EH (cell line): ENCODE results near the gene PWWP2A.
"Not testable (repeated sequence)": the region's sequence is repeated elsewhere in the genome, so short reads cannot be mapped to it uniquely, and the experiment has no call there.

Source experiments
- DNase-seq: peaks from one replicate; pipeline ENCODE4 v3.0.0-alpha.2; 2015; ENCODE audit warnings: low read depth

Gene PWWP2A

DNA sequence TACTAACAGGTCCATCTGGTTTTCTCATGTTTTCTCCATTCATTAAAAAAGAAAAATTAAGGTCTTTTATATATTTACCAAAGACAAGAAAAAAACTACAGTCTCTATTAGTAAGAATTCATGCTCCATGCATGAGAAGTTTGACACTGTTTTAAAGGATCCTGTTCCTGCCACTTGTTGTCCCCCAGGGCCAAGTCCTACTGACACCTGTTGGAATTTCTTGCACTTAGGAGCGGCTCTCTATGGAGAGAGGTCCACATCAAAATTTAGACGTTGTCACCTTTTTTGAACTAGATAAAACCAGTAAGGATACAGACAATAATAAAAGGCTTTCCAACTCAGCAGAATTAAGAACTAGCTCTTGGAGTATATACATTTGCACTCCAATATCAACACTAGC, 42.3 kb downstream of the PWWP2A start:
- DNase-seq: no peak

DNA sequence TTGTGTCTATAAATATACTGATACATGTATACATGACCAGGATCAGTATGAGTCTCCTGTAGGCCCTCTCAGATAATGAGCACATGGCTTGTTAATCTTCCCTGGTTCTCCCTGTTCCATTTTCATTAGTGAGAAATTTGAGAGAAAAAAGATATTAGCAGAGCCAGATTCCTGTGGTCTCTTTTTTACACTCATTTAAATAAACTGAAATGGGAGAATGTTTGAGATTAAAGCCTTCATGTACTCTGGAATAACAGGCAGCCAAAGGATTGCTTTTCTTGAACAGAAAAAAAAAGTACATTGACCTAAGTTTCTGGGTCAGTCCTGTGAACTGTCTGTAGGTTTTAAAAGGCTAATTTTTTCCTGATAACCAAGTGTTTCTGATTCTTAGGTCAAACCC, 44.2 kb downstream of the PWWP2A start:
- DNase-seq: peak; percentile 37

DNA sequence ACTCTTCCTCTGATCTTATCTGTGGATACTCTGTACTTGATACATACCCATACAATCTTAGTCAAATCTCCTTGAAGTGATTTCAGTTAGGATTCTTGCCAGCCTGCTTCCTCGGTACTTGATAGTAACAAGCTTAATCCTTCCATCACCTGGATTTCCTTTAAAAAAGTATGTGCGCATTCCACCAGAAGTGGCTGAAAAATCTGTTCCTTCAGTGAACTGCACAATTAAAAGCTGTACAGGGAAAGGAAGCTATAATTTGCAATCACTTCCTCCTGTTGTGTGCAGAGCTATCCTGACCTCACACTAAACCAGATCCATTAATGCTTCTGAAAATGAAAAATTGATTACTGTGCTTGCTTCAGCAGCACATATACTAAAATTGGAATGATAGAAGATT, 47.3 kb downstream of the PWWP2A start:
- no peak for DNase-seq

DNA sequence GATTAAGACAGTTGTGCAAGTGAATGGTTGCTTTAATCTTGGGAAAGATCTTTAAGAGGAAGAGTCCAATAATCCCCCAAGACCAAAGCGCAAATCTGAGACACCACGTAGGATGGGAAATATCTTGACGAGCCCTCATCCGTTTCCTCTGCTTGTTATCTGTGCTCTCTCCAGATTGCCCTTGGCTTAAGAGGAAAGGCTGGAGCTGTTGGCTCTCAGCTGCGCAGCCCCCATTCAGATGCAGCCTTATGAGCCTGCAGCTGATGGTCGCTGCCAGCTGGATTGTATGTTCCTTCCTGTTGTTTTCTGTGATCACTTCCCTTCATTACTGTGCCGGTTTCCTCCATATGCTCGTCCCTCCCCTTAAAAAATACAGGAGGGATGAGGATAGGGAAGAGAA, 47.7 kb downstream of the PWWP2A start:
- peak; percentile 45 for DNase-seq

DNA sequence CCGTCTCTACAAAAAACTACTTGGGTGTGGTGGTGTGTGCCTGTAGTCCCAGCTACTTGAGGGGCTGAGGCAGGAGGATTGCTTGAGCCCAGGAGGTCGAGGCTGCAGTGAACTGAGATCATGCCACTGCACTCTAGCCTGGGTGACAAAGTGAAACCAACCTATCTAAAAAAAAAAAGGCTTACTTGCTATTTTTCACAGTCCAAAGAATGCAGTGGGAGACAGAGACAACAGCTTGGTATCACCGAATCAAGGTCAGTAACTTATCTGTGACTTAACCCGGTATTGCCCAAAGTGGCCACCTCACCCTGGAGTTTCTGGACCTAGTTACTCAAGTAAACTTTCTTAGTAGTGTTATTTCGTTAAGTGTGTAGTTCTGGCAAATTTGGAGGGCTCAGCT, 50.1 kb downstream of the PWWP2A start:
- not testable (repeated sequence) for DNase-seq

DNA sequence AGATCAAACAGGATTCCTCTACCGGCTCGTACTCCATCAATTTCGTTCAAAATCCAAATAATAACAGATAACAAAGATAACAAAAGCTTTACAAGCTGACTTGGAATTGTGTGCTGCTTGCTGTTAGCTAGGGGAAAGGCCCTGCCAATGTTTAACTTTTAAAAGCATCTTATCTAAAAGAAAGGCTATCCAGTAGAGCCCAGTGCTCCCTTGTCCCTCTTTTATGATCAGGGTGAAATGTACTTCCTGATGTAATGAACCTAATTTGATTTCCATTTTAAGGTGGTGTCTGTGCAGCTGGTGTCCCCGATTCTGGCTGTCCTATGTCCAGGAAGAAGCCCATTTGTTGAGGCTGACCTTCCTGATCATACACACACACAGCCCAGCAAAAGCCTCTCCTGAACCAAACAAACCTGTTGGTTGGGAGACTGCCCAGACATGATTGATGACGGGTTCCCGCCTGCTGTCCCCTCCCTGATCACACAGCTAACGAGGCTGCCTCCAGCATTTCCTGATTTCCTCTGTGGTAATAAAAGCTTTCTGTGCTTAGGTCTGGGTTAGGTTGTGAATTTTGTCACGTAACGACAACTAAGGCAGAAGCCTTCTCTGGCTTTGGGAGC, 54.1 kb downstream of the PWWP2A start:
- no peak for DNase-seq

DNA sequence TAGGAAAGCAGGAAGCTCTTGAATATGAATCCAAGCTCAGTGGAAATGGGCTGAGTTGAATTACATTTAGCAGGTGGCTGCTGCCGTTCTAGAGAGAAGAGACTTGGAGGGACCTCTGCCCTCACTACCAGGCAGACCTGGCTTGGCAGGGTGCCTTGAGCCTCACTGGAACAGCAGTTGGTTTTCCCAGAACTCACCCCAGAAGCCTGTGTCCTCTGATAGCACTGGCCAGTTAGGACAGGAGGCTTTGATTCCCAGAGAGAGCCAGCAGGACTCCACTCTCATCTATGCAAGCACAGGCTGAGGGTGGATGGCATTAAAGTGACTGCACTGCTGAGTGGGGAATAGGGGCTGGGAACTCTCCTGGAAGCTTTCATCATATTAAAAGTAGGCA, 54.8 kb downstream of the PWWP2A start:
- no peak for DNase-seq

DNA sequence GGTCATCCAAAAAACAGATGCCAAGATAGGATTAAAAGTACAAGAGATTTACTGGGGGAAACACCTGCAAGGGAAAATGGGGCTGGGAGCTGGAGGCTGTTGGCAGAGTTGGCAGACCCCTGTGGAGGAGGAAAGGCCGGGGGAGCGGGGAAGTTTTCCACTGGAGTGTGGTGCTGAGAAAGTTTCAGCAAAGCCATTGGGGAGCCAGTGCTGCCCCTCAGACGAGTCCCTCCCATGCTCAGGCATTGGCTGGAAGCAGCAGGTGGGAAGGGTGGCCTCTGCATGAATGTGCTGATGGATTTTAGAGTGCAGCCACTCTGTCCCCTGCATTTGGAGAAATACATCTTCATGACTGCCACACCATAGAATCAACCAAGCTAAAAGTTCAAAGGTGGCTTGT, 57.5 kb downstream of the PWWP2A start:
- no peak for DNase-seq

DNA sequence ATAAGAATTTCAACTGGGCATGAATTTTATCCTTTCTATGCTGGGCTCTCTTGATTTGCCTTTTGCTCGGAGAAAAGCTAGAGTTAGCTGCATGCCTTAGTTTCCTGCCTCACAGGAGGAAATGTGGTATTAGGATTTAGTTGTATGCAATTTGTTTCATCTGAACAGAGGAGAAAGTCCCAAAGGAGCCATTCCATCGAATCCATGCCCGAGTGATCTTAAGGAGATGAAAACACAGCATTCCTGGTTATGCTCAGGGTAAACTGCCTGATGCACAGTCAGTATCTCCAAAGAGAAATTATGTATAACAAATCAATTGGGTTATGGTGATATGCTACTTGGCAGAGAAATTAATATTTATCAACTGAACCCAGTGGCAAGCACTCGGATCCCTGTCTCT, 59.2 kb downstream of the PWWP2A start:
- no peak for DNase-seq

DNA sequence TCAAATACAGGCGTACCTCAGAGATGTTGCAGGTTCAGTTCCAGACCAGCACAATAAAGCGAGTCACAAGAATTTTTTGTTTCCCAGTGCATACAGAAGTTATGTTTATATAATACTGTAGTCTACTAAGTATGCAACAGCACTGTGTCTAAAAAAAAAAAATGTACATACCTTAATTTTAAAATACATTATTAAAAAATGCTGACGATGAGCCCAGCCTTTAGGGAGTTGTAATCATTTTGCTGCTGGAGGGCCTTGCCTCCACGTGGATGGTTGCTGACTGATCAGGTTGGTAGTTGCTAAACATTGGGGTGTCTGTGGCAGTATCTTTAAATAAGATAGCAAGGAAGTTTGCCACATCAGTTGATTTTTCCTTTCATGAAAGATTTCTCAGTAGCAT, 62.0 kb downstream of the PWWP2A start:
- DNase-seq: no peak

DNA sequence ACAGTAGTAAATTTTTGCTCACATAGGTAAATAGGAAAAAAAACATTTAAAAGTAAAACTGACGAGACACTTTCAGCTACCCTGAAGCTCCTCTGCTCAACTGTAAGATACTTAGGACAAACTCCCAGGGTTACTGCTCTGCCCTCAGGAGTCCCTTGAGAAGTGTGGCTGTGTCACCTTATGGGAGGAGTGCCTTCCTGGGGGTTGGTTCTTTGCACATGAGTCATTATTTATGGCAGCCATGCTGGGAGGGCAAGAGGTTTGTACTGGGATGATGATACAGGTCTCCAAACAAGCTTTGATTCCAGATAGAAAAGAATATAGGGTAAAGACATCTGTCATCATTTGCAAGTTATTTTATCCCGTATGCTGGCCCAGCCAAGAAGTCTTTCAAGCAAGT, 64.4 kb downstream of the PWWP2A start:
- DNase-seq: peak; percentile 75

DNA sequence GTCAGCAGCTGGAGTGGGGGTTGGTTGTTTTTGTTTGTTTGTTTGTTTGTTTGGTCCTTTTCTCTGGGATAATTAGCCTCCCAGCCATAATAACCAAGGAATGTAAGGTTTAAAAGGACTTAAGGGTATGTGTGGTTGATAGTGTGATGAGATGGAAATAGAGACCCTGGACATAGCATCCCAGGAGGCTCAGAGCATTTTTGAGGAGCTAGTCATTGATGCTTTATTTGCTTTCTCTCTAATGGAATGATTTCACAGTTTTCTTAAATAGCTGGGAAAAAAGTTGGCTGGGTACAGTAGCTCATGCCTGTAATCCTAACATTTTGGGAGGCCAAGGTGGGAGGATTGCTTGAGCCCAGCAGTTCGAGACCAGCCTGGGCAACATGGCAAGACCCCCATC, 65.2 kb downstream of the PWWP2A start:
- peak; percentile 79 for DNase-seq

DNA sequence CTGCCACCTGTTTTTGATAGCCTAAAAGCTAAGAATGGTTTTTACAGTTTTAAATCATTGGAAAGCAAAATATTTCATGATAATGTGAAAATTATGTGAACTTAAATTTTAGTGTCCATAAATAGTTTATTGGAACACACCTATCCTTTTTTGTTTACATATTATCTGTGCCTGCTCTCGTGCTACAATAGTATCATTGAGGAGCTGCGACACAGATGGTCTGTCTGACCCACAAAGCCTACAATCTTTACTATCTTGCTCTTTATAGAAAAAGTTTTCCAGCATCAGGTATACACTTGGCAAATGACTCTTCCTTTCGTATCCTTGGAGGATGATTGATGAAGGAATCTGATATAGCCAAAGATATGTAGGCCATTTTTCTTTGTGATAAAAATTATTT, 70.2 kb downstream of the PWWP2A start:
- DNase-seq: no peak

DNA sequence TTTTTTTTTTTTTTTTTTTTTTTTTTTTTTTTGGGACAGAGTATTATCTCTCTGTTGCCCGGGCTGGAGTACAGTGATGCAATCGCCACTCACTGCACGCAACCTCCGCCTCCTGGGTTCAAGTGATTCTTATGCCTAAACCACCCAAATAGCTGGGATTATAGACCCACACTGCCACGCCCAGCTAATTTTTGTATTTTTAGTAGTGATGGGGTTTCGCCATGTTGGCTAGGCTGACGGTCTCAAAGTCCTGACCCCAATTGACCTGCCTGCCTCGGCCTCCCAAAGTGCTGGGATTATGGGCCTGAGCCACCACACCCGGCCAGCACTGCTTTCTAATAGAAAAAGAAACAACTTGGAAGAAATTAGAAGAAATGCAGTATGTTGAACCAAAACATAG, 71.1 kb downstream of the PWWP2A start:
- no peak for DNase-seq

DNA sequence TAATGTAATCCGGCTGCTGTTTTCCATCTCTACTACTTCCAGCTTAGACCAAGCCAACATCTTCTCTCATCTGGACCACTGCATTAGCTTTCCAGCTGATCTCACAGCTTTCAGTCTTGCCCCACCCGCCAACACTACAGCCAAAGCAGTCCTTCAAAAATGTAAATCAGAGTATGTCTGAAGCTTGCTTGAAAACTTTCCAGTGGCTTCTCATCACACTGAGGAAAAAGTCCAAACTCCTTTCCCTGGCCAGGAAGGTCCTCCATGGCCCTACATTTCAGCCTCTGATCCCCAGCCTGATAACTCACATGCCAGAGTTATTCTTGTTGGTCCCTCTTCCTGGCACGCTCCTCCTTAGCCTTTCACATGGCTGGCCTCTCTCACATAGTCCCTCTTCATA, 71.8 kb downstream of the PWWP2A start:
- DNase-seq: no peak

DNA sequence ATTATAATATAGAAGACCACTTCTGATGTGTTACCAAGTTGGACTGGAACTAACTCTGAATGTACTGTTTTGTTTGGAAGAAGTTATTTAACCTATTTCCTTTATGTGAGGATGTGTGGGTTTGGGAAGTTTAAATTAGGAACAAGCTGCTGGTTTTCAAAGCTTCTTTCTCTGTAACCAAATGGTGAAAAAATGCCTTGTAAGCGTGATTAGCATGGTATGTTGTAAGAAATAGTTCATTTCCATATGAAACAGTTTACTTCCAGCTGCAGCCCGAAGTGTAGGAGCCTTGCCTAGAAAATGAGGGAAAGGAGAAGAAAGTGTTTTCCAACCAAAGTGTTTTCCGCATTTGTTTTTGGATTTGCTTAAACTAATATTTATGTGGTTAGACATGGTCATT, 74.3 kb downstream of the PWWP2A start:
- peak; percentile 5 for DNase-seq

DNA sequence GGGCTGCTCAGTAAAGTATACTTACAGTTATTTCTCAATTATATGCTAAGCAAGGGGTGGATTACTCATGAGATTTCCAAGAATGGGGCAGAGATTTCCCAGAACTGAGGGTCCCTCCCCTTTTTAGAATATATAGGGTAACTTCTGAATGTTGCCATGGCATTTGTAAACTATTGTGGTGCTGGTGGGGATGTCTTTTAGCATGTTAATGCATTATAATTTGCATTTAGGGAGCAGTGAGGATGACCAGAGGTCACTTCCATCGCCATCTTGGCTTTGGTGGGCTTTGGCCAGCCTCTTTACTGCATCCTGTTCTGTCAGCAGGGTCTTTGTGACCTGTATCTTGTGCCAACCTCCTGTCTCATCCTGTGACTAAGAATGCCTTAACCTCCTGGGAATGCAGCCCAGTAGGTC, 74.9 kb downstream of the PWWP2A start:
- DNase-seq: no peak

DNA sequence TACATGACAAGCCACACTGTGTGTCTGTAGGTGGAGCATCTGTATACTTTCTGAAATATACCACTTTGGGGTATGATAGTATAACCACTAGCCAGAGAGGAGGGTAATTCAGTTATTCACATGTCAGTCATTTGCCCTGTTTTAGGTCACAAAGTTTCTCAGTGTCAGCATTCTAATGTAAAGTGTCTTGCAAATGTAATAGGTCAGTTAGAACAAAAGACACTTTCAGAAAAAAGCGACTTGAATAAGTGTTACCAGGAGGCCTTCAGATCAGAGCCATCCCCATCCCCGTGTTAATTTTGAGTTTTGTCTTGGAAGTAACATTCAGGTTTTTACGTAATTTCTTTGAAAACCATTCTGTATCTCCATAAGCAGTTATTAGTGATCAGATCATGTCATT, 76.6 kb downstream of the PWWP2A start:
- no peak for DNase-seq
